Stomach smooth muscle (tissue), 2 donors: ENCODE data around the gene KRTAP29-1.
"Not testable (repeated sequence)": the region's sequence is repeated elsewhere in the genome, so short reads cannot be mapped to it uniquely, and the experiment has no call there.

Experiments used
- H3K27ac ChIP-seq: one replicate; pipeline ENCODE4 v1.7.0; 2013; ENCODE audit warnings: mild to moderate bottlenecking, low read length, inconsistent platforms
- H3K27me3 ChIP-seq, 2 donors: one replicate each; pipeline ENCODE4 v1.7.0; 2013; ENCODE audit warnings: low read length in 2 of 2; ENCODE audit not compliant: insufficient read depth in 2 of 2, control insufficient read depth in 1 of 2
- H3K36me3 ChIP-seq, 2 donors: one replicate each; pipeline ENCODE4 v1.7.0; 2013; ENCODE audit warnings: low read length in 2 of 2; ENCODE audit not compliant: control insufficient read depth in 2 of 2, insufficient read depth in 2 of 2
- H3K4me1 ChIP-seq: one replicate; pipeline ENCODE4 v1.7.0; 2013; ENCODE audit warnings: low read length; ENCODE audit not compliant: control insufficient read depth, insufficient read depth
- H3K4me3 ChIP-seq, 2 donors: one replicate each; pipeline ENCODE4 v1.7.0; 2013; ENCODE audit warnings: low read length in 2 of 2
- H3K9ac ChIP-seq, 2 donors: one replicate each; pipeline ENCODE4 v1.7.0; 2013; ENCODE audit warnings: low read length in 2 of 2, mild to moderate bottlenecking in 1 of 2
- H3K9me3 ChIP-seq, 2 donors: one replicate each; pipeline ENCODE4 v1.7.0; 2013; ENCODE audit warnings: low read length in 2 of 2; ENCODE audit not compliant: control insufficient read depth in 2 of 2
- donor health status: healthy.
- donor health status: Pancreatic carcinoma.

KRTAP29-1 gene

GRCh38 chr17:41294016-41294415 is 8.6 kb downstream of the KRTAP29-1 start:
- no peak overlapping the region for H3K9ac ChIP-seq
- H3K9me3 ChIP-seq = no peaks in the 10 kb centered on the region
- no peak overlapping the region for H3K27ac ChIP-seq
- H3K36me3 ChIP-seq = no peaks in the 10 kb centered on the region
- H3K27me3 ChIP-seq = no peaks in the 10 kb centered on the region
- no peak overlapping the region for H3K4me3 ChIP-seq
- H3K4me1 ChIP-seq = no peaks in the 10 kb centered on the region

GRCh38 chr17:41287050-41287449 is 15.6 kb downstream of the KRTAP29-1 start:
- no peaks in the 10 kb centered on the region for H3K36me3 ChIP-seq
- no peaks in the 10 kb centered on the region for H3K4me1 ChIP-seq
- H3K4me3 ChIP-seq = no peak overlapping the region
- H3K9me3 ChIP-seq = no peaks in the 10 kb centered on the region
- no peak overlapping the region for H3K9ac ChIP-seq
- peaks cover 0 to 2% of the 10 kb centered on the region in 2 donors for H3K27me3 ChIP-seq
- no peak overlapping the region for H3K27ac ChIP-seq

DNA sequence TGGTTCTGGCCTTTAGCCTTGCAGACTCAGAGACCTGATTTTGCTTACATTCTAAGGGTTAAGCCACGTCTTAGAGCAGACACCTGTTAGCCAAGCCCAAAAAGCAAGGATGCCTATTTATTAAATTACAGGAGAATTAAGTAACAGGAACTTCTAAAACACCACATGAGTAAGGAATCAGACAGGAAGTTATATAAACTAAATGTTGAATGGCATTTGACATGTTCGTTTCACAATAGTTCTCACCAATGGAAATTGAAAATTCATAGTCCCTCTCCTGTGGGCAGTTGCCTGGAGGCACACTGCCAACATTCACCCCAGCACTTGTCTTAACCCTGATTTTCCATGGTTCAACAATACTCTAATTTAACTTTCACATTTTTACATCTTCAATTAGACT is 18.1 kb downstream of the KRTAP29-1 start:
- H3K9me3 ChIP-seq = no peaks in the 10 kb centered on the region
- H3K36me3 ChIP-seq = no peaks in the 10 kb centered on the region
- H3K4me3 ChIP-seq = no peak overlapping the region
- H3K27ac ChIP-seq = no peak overlapping the region
- no peaks in the 10 kb centered on the region for H3K4me1 ChIP-seq
- H3K27me3 ChIP-seq = peaks cover 0 to 2% of the 10 kb centered on the region in 2 donors
- H3K9ac ChIP-seq = no peak overlapping the region

- Histone ChIP-seq H3K4me1 (no peaks in the 10 kb centered on the region), H3K27me3 (peaks cover 0 to 2% of the 10 kb centered on the region in 2 donors), H3K9ac (no peak overlapping the region), H3K36me3 (no peaks in the 10 kb centered on the region), H3K4me3 (no peak overlapping the region), H3K27ac (no peak overlapping the region), H3K9me3 (no peaks in the 10 kb centered on the region)
Measured at GRCh38 chr17:41284043-41284442, 18.6 kb downstream of the KRTAP29-1 start.

- Histone ChIP-seq H3K27me3 (peaks cover 0 to 2% of the 10 kb centered on the region in 2 donors), H3K9me3 (no peaks in the 10 kb centered on the region), H3K36me3 (no peaks in the 10 kb centered on the region), H3K4me3 (no peak overlapping the region), H3K9ac (no peak overlapping the region), H3K4me1 (no peaks in the 10 kb centered on the region), H3K27ac (no peak overlapping the region)
Measured at GRCh38 chr17:41278176-41278955, 24.3 kb downstream of the KRTAP29-1 start.

DNA sequence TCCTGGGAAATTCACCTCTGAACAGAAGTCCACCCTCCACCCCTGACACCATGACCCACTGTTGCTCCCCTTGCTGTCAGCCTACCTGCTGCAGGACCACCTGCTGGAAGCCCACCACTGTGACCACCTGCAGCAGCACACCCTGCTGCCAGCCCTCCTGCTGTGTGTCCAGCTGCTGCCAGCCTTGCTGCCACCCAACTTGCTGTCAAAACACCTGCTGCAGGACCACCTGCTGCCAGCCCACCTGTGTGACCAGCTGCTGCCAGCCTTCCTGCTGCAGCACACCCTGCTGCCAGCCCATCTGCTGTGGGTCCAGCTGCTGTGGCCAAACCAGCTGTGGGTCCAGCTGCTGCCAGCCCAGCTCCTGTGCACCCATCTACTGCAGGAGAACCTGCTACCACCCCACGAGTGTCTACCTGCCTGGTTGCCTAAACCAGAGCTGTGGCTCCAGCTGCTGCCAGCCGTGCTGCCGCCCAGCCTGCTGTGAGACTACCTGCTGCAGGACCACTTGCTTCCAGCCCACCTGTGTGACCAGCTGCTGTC is 26.9 kb downstream of the KRTAP29-1 start, which contains the start of gene KRTAP9-7:
KRTAP9-7 (plus strand) TSS at position 51 of the 543 bp plus-strand sequence; CDS start at position 51, 0 bp downstream.
- H3K27me3 ChIP-seq, H3K4me1 ChIP-seq, H3K9me3 ChIP-seq, H3K36me3 ChIP-seq, H3K9ac ChIP-seq, H3K27ac ChIP-seq, H3K4me3 ChIP-seq: not testable (repeated sequence)

GRCh38 chr17:41271858-41272257 is 30.8 kb downstream of the KRTAP29-1 start:
- Histone ChIP-seq H3K36me3 (no peaks in the 10 kb centered on the region), H3K4me1 (no peaks in the 10 kb centered on the region), H3K27ac (no peak overlapping the region), H3K9ac (no peak overlapping the region), H3K27me3 (no peaks in the 10 kb centered on the region), H3K4me3 (no peak overlapping the region), H3K9me3 (no peaks in the 10 kb centered on the region)

GRCh38 chr17:41271323-41271722 is 31.3 kb downstream of the KRTAP29-1 start:
- H3K4me3 ChIP-seq, H3K9me3 ChIP-seq, H3K9ac ChIP-seq, H3K36me3 ChIP-seq, H3K27me3 ChIP-seq, H3K4me1 ChIP-seq, H3K27ac ChIP-seq: not testable (repeated sequence)

GRCh38 chr17:41267711-41268110 is 34.9 kb downstream of the KRTAP29-1 start:
- H3K4me3 ChIP-seq = no peak overlapping the region
- H3K27me3 ChIP-seq = no peaks in the 10 kb centered on the region
- H3K36me3 ChIP-seq = no peaks in the 10 kb centered on the region
- H3K4me1 ChIP-seq = no peaks in the 10 kb centered on the region
- H3K9me3 ChIP-seq = no peaks in the 10 kb centered on the region
- no peak overlapping the region for H3K27ac ChIP-seq
- H3K9ac ChIP-seq = no peak overlapping the region

DNA sequence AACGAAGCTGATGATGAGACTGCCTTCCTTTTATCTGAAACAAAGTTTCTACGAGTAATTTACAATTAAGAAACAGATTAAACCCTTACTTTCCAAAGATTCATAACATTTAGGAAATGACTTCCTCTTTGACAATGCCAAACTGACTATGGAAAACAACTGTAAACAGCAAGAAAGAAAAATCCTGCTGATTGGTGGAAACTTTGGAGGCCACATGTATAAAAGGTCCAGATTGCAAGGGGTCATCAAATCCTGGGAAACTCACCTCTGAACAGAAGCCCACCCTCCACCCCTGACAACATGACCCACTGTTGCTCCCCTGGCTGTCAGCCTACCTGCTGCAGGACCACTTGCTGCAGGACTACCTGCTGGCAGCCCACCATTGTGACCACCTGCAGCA is 37.6 kb downstream of the KRTAP29-1 start, which contains the start of gene KRTAP9-6:
KRTAP9-6 (plus strand) TSS at position 301 of the 400 bp plus-strand sequence; CDS start at position 301, 0 bp downstream.
- Histone ChIP-seq H3K9me3 (no peaks in the 10 kb centered on the region), H3K27ac (no peak within 1 kb of the TSS), H3K36me3 (no peaks in the 10 kb centered on the region), H3K4me1 (no peaks in the 10 kb centered on the region), H3K27me3 (no peaks in the 10 kb centered on the region), H3K4me3 (no peak within 1 kb of the TSS), H3K9ac (no peak within 1 kb of the TSS)

DNA sequence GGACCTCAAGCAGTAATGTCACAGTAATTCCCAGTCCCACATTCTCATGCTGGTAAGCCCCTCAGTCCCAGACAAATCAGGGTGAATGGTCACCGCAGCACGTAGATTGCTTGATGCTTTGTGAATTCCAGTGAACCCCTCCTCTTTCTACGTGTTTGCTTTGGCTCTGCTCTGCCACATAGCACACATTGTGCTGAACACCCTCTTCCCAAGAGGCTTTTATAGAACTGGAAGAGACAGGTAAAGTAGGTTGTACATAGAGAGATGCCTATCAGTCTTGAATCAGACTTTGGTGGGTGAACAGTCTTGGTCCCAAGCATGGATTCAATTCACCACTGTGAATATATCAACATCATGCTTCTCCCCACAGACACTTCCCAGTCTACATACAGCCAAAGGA is 38.1 kb downstream of the KRTAP29-1 start:
- H3K36me3 ChIP-seq = no peaks in the 10 kb centered on the region
- H3K9me3 ChIP-seq = no peaks in the 10 kb centered on the region
- no peak overlapping the region for H3K9ac ChIP-seq
- no peak overlapping the region for H3K27ac ChIP-seq
- H3K4me1 ChIP-seq = no peaks in the 10 kb centered on the region
- H3K4me3 ChIP-seq = no peak overlapping the region
- H3K27me3 ChIP-seq = no peaks in the 10 kb centered on the region
